ENCODE data around the gene KIAA1217.

DNA sequence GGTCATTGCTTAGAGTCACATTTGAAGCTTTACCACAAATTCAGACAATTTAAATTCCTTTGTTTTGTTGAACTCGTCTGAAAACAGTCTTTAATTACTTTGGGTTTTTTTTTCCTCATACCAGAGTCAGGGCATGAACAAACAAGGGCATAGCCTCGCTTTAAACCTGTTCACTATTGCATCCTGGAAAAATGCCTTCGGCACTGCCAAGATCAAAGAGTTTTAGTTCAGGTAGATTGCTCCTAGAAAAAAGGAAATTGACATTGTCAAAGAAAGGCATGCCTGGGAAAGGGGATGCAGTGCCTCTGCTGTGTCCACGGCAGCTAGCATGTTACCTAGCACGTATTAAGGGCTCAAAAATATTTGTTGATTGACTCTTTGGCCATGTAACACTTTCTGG lies 279.7 kb downstream of the KIAA1217 start:
- no peak for TF ChIP-seq POLR2A (IDR thresholded peaks at IDR 0.05)
- TF ChIP-seq, protein P1, sequence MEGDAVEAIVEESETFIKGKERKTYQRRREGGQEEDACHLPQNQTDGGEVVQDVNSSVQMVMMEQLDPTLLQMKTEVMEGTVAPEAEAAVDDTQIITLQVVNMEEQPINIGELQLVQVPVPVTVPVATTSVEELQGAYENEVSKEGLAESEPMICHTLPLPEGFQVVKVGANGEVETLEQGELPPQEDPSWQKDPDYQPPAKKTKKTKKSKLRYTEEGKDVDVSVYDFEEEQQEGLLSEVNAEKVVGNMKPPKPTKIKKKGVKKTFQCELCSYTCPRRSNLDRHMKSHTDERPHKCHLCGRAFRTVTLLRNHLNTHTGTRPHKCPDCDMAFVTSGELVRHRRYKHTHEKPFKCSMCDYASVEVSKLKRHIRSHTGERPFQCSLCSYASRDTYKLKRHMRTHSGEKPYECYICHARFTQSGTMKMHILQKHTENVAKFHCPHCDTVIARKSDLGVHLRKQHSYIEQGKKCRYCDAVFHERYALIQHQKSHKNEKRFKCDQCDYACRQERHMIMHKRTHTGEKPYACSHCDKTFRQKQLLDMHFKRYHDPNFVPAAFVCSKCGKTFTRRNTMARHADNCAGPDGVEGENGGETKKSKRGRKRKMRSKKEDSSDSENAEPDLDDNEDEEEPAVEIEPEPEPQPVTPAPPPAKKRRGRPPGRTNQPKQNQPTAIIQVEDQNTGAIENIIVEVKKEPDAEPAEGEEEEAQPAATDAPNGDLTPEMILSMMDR (IDR thresholded peaks at IDR 0.05): no peak
